Lower leg skin (tissue), 3 donors: ENCODE data around the gene ADIPOR1.

Experiments
- CTCF ChIP-seq, 3 donors: fragments of 450-650 bp; IDR thresholded peaks; one replicate each; pipeline ENCODE4 v1.5.1; 2016; ENCODE audit warnings: antibody characterized with exemption in 3 of 3, mild to moderate bottlenecking in 3 of 3, moderate library complexity in 2 of 3
- POLR2A ChIP-seq, 2 donors: fragments of 450-650 bp; IDR thresholded peaks; one replicate each; pipeline ENCODE4 v1.6.1; 2016 to 2017; ENCODE audit warnings: antibody characterized with exemption in 2 of 2, mild to moderate bottlenecking in 1 of 2, moderate library complexity in 1 of 2

DNA sequence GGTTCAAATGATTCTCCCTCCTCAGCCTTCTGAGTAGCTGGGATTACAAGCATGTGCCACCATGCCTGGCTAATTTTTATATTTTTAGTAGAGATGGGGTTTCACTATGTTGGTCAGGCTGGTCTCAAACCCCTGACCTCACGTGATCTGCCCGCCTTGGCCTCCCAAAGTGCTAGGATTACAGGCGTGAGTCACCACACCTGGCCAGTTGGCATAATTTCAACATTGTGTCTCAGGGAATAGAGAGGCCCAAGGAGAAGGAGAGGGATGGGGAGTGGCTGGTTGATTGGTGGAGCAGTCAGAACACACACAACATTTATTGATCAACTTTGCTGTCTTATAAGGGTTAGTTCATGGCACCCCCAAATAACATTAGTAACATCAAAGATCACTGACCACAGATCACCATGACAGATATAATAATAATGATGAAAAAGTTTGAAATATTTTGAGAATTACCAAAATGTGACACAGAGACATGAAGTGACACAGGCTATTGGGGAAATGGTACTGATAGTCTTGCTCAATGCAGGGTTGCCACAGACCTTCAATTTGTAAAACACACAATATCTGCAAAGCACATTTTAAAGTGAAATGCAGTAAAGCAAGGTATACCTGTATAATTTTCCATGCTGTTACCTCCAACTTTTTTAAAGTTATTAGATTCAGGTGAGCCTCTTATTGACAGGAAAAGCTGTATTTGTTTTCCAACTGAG lies 24.8 kb upstream of the ADIPOR1 start:
- TF ChIP-seq POLR2A (IDR thresholded peaks at IDR 0.05) (no peak), CTCF (IDR thresholded peaks at IDR 0.05) (no peak)
